ENCODE results near the gene PROM2.

PROM2 gene

DNA sequence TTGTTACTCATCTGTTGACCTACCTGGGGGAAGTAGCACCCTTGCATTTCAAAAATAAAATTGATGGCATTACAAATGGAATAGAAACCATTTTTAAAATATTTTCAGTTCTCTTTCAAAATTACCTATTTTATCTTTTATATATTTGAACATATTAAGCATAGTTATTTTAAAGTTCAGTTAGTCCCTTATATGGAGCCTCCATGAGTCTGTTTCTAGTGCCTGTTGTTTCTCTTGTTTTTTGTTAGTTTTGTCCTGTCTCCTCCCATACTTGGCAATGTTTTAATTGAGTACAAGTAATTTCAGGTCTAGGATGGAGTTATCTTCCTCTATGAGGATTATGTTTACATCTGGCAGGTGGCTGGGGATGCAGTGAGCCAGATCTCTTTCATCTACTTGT lies 17.0 kb downstream of the PROM2 start:
- no peak for DNase-seq (ENCODE audit: low read depth)
- Histone ChIP-seq H3K4me1 (ENCODE audit: control insufficient read depth, insufficient read depth, low read length) (no peaks in the 10 kb centered on the region), H3K9ac (ENCODE audit: low read length) (no peak overlapping the region)

DNA sequence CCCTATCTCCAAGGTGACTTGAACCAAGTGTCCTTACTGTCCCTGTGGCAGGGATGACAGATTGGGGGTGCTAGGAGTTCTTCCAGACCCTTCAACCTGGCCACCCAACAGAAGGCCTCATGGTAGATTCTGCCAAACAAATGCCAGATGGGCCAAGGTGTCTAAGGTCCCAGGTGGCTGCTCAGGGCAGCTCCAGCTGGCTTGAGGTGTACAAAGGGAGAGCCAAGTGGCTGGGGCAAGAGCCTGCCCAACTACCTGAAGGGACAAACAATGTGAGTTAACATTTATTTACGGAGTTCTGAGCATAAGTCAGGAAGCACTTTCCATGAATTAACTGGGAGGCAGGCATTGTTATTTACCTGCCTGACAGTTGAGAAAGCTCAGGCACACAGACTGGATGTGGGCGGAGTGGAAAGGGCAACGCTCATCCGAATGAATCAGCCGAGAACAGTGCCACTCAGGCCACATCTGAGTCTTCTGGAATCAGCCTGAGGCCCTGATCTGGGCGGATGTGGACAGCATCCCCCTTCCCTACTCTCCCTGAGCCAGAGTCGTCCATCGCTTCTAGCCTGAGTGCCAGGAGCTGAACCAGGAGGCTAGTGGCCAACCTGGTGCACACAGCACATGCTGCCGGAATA lies 18.5 kb downstream of the PROM2 start:
- Histone ChIP-seq H3K36me3 (ENCODE audit: control insufficient read depth, insufficient read depth, low read length, severe bottlenecking) (no peaks in the 10 kb centered on the region), H3K9me3 (ENCODE audit: control insufficient read depth, low read length) (peaks cover 18% of the 10 kb centered on the region), H3K27me3 (replicated peaks; ENCODE audit: control insufficient read depth, insufficient read depth, low read length) (peaks cover 14% of the 10 kb centered on the region), H3K9ac (ENCODE audit: low read length) (no peak overlapping the region), H3K4me3 (ENCODE audit: low read length) (no peak overlapping the region), H3K4me1 (ENCODE audit: control insufficient read depth, insufficient read depth, low read length) (no peaks in the 10 kb centered on the region)
- DNase-seq (ENCODE audit: low read depth): no peak

More for the DNA sequence above, 17.0 kb downstream of the PROM2 start:
- no peak overlapping the region for H3K4me3 ChIP-seq (ENCODE audit: low read length)
- peaks cover 5% of the 10 kb centered on the region for H3K27me3 ChIP-seq (replicated peaks; ENCODE audit: control insufficient read depth, insufficient read depth, low read length)
- peaks cover 18% of the 10 kb centered on the region for H3K9me3 ChIP-seq (ENCODE audit: control insufficient read depth, low read length)
- no peaks in the 10 kb centered on the region for H3K36me3 ChIP-seq (ENCODE audit: control insufficient read depth, insufficient read depth, low read length, severe bottlenecking)

DNA sequence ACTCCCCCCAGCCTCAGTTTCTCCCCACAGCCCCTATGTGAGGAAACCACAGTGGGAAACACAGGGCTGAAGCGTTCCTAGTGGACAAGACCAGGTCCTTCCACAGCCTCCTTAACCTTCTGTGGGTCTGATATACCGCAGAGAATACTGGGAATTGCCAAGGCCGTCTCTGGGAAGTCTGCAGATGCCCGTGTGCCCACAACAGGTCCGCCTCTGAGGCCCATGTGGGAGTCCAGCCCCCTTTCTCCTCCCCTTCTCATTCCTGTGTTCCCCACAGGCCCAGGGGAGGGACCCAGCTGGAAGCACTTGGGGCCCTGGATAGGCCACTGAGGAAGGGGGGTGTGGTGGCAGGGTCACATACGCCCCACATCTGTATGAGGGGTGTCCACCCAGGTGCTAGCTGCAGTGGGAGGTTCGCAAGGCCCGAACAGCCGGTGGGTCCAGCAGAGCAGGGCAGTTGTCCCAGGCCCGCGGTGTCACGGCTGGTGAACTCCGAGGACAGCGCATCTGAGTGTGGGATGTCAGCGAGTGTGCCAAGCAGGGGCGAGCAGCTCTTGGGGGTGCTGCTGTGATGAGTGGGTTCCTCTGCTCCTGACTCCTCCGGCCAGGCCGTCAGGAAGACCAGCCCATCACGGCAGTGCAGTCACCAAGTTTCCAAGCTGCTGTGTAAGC lies 20.5 kb downstream of the PROM2 start:
- no peaks in the 10 kb centered on the region for H3K4me1 ChIP-seq (ENCODE audit: control insufficient read depth, insufficient read depth, low read length)
- H3K9me3 ChIP-seq (ENCODE audit: control insufficient read depth, low read length): peaks cover 18% of the 10 kb centered on the region
- H3K9ac ChIP-seq (ENCODE audit: low read length): no peak overlapping the region
- no peak for DNase-seq (ENCODE audit: low read depth)
- no peak overlapping the region for H3K4me3 ChIP-seq (ENCODE audit: low read length)
- peaks cover 32% of the 10 kb centered on the region for H3K27me3 ChIP-seq (replicated peaks; ENCODE audit: control insufficient read depth, insufficient read depth, low read length)
- H3K36me3 ChIP-seq (ENCODE audit: control insufficient read depth, insufficient read depth, low read length, severe bottlenecking): no peaks in the 10 kb centered on the region

DNA sequence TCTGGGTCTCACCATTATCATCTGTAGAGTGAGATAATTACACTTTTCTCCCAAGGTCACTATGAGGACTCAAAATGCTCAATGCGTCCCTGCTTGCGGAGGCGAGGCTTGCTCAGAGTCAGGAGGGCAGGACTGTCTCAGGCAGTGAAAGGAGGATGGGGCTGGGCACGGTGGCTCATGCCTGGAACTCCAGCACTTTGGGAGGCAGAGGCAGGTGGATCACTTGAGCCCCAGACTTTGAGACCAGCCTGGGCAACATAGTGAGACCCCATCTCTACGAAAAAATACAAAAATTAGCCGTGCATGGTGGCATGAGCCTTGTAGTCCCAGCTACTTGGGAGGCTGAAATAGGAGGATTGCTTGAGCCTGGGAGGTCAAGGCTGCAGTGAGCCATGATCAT lies 21.1 kb downstream of the PROM2 start:
- Histone ChIP-seq H3K4me3 (ENCODE audit: low read length) (no peak overlapping the region), H3K36me3 (ENCODE audit: control insufficient read depth, insufficient read depth, low read length, severe bottlenecking) (no peaks in the 10 kb centered on the region), H3K4me1 (ENCODE audit: control insufficient read depth, insufficient read depth, low read length) (no peaks in the 10 kb centered on the region), H3K27me3 (replicated peaks; ENCODE audit: control insufficient read depth, insufficient read depth, low read length) (peaks cover 38% of the 10 kb centered on the region), H3K9me3 (ENCODE audit: control insufficient read depth, low read length) (peaks cover 17% of the 10 kb centered on the region), H3K9ac (ENCODE audit: low read length) (no peak overlapping the region)
- DNase-seq (ENCODE audit: low read depth): no peak

DNA sequence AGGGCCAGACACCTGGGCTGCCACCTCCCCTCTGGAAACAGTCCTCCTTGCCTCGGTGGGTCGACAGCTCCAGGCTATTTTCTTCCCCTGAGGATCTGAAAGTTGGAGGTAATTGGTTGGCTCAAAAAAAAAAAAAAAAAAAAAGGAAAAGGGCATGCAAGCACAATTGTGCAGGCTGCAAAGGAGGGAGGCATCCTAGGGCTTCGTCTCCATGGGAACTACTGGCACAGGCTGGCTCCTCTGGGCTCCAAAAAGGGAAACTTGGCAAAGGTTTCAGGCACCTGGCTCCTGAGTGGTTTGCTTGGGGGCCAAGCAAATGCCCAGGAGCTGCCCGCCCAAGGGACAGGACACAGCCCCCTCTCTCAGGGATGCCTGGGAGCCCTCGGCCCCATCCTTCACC lies 21.8 kb downstream of the PROM2 start:
- Histone ChIP-seq H3K4me3 (ENCODE audit: low read length) (no peak overlapping the region), H3K36me3 (ENCODE audit: control insufficient read depth, insufficient read depth, low read length, severe bottlenecking) (no peaks in the 10 kb centered on the region), H3K9ac (ENCODE audit: low read length) (no peak overlapping the region), H3K27me3 (replicated peaks; ENCODE audit: control insufficient read depth, insufficient read depth, low read length) (peaks cover 38% of the 10 kb centered on the region), H3K9me3 (ENCODE audit: control insufficient read depth, low read length) (peaks cover 11% of the 10 kb centered on the region), H3K4me1 (ENCODE audit: control insufficient read depth, insufficient read depth, low read length) (no peaks in the 10 kb centered on the region)
- no peak for DNase-seq (ENCODE audit: low read depth)

DNA sequence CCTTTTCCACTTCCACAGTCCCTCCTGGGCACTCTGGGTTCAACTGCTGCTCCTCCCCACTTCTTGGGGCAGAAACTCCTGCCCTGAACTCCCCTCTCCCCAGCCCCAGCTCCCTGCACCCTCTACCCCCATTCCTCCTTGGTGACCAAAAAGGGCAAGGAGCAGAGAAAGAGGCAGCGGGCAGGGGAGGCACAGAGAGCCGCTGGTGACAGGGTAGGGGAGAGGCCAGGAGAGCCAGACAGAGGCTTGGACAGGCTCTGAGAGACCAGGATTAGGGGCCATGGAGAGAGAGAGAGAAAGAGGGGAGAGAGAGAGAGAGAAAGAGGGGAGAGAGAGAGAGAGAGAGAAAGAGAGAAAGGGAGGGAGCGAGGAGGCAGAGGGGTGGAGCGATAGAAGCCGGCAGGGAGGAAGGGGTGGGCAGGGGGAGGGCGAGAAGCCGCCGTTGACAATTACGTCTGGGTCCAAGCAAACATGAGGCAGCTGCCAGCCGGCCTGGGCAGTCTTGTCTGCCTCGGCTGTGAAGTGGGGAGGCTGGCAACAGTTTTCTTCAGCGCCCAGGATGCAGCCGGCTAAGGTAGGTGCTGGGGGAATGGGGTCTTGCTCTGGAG lies 22.7 kb downstream of the PROM2 start, which contains the start of gene KCNIP3:
KCNIP3 (plus strand) TSS at position 468 of the 608 bp plus-strand sequence; CDS start at position 560, 92 bp downstream.
- no peak within 1 kb of the TSS for H3K4me3 ChIP-seq (ENCODE audit: low read length)
- no peak within 1 kb of the TSS for H3K9ac ChIP-seq (ENCODE audit: low read length)
- H3K27me3 ChIP-seq (replicated peaks; ENCODE audit: control insufficient read depth, insufficient read depth, low read length): peaks cover 47% of the 10 kb centered on the region
- no peaks in the 10 kb centered on the region for H3K4me1 ChIP-seq (ENCODE audit: control insufficient read depth, insufficient read depth, low read length)
- no peaks in the 10 kb centered on the region for H3K36me3 ChIP-seq (ENCODE audit: control insufficient read depth, insufficient read depth, low read length, severe bottlenecking)
- H3K9me3 ChIP-seq (ENCODE audit: control insufficient read depth, low read length): peaks cover 3% of the 10 kb centered on the region
- DNase-seq (ENCODE audit: low read depth): peak; percentile 24

DNA sequence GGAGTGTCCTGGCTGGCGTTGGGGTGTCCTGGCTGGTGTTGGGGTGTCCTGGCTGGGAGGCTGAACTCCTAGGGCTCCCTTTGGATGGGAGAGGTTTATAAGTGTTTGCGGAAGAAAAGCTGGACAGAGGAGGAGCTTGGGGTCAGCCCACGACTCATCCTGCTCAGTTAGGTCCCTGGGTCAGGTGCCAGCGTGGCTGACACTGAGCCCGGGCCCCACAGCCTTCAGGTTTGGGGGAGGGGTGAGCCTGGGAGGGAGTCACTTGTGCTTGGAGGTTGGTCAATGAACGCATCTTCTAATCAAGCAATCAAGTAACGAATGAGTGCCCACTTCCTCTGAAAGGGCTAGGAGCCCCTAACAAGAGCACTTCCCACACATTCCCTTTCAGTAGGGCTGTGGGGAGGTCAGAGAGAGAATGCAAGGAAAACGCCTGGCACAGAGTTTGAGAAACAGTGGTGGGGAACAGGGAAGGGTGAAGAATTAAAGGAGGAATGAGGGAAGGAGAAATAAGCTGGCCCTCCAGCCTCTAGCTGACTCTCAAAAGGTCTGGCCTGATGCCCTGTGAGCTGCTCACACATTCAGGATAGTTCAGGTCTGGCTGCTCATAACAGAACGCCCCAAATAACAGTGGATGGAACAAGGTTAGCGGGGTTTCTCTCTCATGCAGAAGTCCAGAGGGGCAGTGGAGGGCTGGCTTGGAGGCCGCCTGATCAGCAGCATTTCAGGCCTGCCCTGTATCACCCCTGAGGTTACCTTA lies 23.6 kb downstream of the PROM2 start:
- DNase-seq (ENCODE audit: low read depth): no peak
- Histone ChIP-seq H3K27me3 (replicated peaks; ENCODE audit: control insufficient read depth, insufficient read depth, low read length) (peaks cover 55% of the 10 kb centered on the region), H3K4me1 (ENCODE audit: control insufficient read depth, insufficient read depth, low read length) (no peaks in the 10 kb centered on the region), H3K4me3 (ENCODE audit: low read length) (no peak overlapping the region), H3K9ac (ENCODE audit: low read length) (no peak overlapping the region), H3K36me3 (ENCODE audit: control insufficient read depth, insufficient read depth, low read length, severe bottlenecking) (no peaks in the 10 kb centered on the region), H3K9me3 (ENCODE audit: control insufficient read depth, low read length) (no peaks in the 10 kb centered on the region)

DNA sequence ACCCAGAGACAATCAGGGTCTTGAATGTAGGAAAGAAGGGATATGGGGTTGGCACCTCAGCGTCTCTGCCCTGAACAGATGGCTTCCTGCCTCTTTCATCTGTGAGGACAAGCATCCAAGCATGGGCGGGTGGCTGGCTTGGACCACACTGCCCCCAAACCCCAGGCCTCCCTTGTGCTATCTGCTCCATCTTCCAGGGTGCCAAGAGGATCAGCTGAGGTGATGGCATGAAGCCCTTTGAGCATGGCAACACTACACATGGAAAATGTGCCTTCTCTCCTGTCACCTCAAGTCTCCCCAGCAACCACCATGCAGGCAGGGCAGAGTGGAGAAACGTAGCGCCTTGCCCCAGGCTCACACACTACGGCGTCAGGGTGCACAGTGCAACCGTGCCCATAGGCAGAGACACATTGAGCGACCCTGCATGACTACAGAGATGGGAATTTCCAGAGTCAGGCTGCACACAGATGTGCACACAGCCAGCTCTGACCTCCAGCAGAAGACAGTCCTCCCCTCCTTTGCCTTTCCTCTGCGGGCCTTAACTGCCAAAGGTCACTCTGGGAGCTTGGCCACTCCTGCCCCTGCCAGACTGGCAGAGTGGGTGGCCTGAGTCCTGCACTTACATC lies 24.4 kb downstream of the PROM2 start:
- H3K36me3 ChIP-seq (ENCODE audit: control insufficient read depth, insufficient read depth, low read length, severe bottlenecking): no peaks in the 10 kb centered on the region
- H3K4me1 ChIP-seq (ENCODE audit: control insufficient read depth, insufficient read depth, low read length): no peaks in the 10 kb centered on the region
- no peak for DNase-seq (ENCODE audit: low read depth)
- H3K27me3 ChIP-seq (replicated peaks; ENCODE audit: control insufficient read depth, insufficient read depth, low read length): peaks cover 57% of the 10 kb centered on the region
- no peak overlapping the region for H3K9ac ChIP-seq (ENCODE audit: low read length)
- no peaks in the 10 kb centered on the region for H3K9me3 ChIP-seq (ENCODE audit: control insufficient read depth, low read length)
- no peak overlapping the region for H3K4me3 ChIP-seq (ENCODE audit: low read length)

DNA sequence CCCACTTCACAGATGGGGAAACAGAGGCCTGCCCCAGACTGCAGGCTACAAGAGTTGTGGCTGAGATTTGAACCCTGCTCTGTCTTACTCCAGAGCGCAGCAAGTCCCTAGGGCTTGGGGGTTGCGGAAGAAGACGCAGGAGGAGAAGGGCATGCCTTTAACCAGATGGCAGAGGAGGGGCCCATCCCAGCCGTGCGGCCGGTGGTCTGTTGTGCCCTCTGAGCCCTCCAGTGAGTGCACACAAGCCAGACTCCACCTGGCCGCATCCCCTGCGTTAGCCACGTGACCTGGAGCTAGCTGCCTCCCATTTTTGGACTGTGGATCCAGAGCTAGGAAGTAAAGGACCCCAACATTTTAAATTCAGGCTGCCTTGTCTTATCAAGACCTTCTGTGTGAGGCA lies 25.7 kb downstream of the PROM2 start:
- Histone ChIP-seq H3K9me3 (ENCODE audit: control insufficient read depth, low read length) (no peaks in the 10 kb centered on the region), H3K27me3 (replicated peaks; ENCODE audit: control insufficient read depth, insufficient read depth, low read length) (peaks cover 70% of the 10 kb centered on the region), H3K4me1 (ENCODE audit: control insufficient read depth, insufficient read depth, low read length) (no peaks in the 10 kb centered on the region), H3K4me3 (ENCODE audit: low read length) (no peak overlapping the region), H3K36me3 (ENCODE audit: control insufficient read depth, insufficient read depth, low read length, severe bottlenecking) (no peaks in the 10 kb centered on the region), H3K9ac (ENCODE audit: low read length) (no peak overlapping the region)
- DNase-seq (ENCODE audit: low read depth): no peak

DNA sequence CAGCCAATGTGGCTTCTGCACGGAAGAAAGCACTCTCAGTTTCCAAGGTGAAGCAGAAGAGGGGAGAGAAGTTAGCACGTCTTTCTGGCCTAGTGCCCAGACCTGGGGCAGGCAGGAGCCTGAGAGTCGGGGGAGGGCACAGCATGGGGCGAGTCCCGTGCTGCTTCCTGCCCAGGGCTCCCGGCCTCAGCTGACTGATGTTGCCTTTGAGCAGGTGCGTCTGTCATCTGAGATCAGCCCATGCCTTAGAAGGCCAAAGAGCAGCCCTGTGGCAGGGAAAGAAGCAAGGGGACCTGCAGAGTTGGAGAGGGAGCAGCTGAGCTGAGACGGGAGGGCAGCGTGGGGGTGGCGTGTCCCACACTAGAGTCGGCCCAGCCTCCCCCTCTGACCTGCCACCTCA lies 26.2 kb downstream of the PROM2 start:
- Histone ChIP-seq H3K4me3 (ENCODE audit: low read length) (no peak overlapping the region), H3K4me1 (ENCODE audit: control insufficient read depth, insufficient read depth, low read length) (no peaks in the 10 kb centered on the region), H3K36me3 (ENCODE audit: control insufficient read depth, insufficient read depth, low read length, severe bottlenecking) (no peaks in the 10 kb centered on the region), H3K9ac (ENCODE audit: low read length) (no peak overlapping the region), H3K9me3 (ENCODE audit: control insufficient read depth, low read length) (no peaks in the 10 kb centered on the region), H3K27me3 (replicated peaks; ENCODE audit: control insufficient read depth, insufficient read depth, low read length) (peaks cover 73% of the 10 kb centered on the region)
- no peak for DNase-seq (ENCODE audit: low read depth)

DNA sequence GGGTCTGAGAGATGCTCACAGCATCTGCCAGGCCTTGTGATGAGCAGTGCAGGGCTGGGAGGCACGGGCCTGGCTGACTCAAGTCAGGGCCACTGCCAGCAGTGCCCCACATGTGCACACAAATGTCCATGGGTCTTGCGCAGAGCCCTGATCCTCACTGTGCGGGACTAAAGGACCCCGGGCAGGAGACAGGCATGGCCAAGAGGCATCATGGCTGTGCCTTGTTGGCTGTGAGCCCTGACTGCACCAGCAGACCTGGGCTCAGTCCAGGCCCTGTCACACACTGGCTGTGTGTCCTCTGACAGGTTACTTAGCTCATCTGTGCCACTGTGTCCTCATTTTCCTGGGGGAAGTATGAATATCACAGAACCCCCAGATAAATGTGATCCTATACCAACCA lies 26.9 kb downstream of the PROM2 start:
- no peak for DNase-seq (ENCODE audit: low read depth)
- H3K9ac ChIP-seq (ENCODE audit: low read length): no peak overlapping the region
- no peaks in the 10 kb centered on the region for H3K4me1 ChIP-seq (ENCODE audit: control insufficient read depth, insufficient read depth, low read length)
- H3K36me3 ChIP-seq (ENCODE audit: control insufficient read depth, insufficient read depth, low read length, severe bottlenecking): no peaks in the 10 kb centered on the region
- no peaks in the 10 kb centered on the region for H3K9me3 ChIP-seq (ENCODE audit: control insufficient read depth, low read length)
- H3K4me3 ChIP-seq (ENCODE audit: low read length): no peak overlapping the region
- H3K27me3 ChIP-seq (replicated peaks; ENCODE audit: control insufficient read depth, insufficient read depth, low read length): peaks cover 73% of the 10 kb centered on the region
